T-helper 1 cell treated with Interleukin-12 subunit alpha and Interleukin-12 subunit beta and Interleukin-4 antibody, amounts not matched to agents 30 μg/mL and 1 μg/mL, for 36 hours (primary cell): ENCODE measurements around the gene HOXA1.

Source experiments
- H3K27ac Mint-ChIP-seq: one replicate; pipeline ENCODE4 v1.8.0; 2021; ENCODE audit warnings: mild to moderate bottlenecking, mixed read lengths
- H3K27me3 Mint-ChIP-seq: one replicate; pipeline ENCODE4 v1.8.0; 2021; ENCODE audit warnings: low read depth, mixed read lengths
- H3K36me3 Mint-ChIP-seq: one replicate; pipeline ENCODE4 v1.8.0; 2021; ENCODE audit warnings: low read depth, mixed read lengths
- H3K4me1 Mint-ChIP-seq: one replicate; pipeline ENCODE4 v1.8.0; 2021; ENCODE audit warnings: low read depth, mixed read lengths
- H3K4me3 Mint-ChIP-seq: one replicate; pipeline ENCODE4 v1.8.0; 2021; ENCODE audit warnings: mild to moderate bottlenecking, moderate library complexity, mixed read lengths
- H3K9me3 Mint-ChIP-seq: one replicate; pipeline ENCODE4 v1.8.0; 2021; ENCODE audit warnings: mixed read lengths

Gene HOXA1

GRCh38 chr7:27097686-27098577 is 2.1 kb upstream of the HOXA1 start:
- peak overlapping the region; percentile 71 for H3K4me3 Mint-ChIP-seq
- H3K27ac Mint-ChIP-seq: no peak overlapping the region
- no peaks in the 10 kb centered on the region for H3K9me3 Mint-ChIP-seq
- peaks cover 14% of the 10 kb centered on the region for H3K4me1 Mint-ChIP-seq
- H3K27me3 Mint-ChIP-seq: peaks cover 86% of the 10 kb centered on the region
- peaks cover 18% of the 10 kb centered on the region for H3K36me3 Mint-ChIP-seq

- peak overlapping the region; percentile 12 for H3K27ac Mint-ChIP-seq
- peaks cover 15% of the 10 kb centered on the region for H3K36me3 Mint-ChIP-seq
- H3K27me3 Mint-ChIP-seq: peaks cover 87% of the 10 kb centered on the region
- no peaks in the 10 kb centered on the region for H3K9me3 Mint-ChIP-seq
- peaks cover 12% of the 10 kb centered on the region for H3K4me1 Mint-ChIP-seq
- peak overlapping the region; percentile 80 for H3K4me3 Mint-ChIP-seq
Observed at GRCh38 chr7:27096768-27097514, 1.1 kb upstream of the HOXA1 start.

DNA sequence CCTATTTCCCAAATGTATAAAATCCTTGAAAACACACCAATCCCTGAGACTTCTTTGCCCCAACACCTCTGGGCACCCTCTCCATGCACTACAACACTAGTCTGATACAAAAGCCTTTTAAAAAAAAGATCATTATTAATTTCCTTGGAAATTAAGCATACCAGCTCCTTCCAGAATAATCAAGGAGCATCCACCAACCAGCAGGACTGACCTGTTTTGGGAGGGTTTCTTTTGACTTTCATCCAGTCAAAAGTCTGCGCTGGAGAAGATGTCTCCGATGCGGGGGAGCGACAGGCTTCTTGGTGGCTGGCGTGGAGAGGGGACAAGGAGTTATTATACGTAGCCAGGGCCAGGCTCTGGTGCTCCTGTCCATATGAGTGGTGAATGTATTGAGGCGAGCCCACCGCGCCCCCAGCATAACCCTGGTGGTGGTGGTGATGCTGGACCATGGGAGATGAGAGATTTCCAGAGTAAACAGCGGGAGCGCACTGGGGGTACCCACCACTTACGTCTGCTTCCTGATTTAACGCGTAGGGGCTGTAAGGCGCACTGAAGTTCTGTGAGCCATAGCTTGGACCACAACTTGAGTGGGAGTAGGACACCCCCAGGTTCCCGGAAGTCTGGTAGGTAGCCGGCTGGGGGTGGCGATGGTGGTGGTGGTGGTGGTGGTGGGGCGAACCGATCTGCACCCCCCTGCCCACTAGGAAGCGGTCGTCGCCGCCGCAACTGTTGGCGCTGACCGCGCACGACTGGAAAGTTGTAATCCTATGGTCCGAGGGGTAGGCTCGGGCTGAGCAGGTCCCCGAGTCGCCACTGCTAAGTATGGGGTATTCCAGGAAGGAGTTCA is 527 bp downstream of the HOXA1 start:
- H3K36me3 Mint-ChIP-seq: peaks cover 9% of the 10 kb centered on the region
- H3K27ac Mint-ChIP-seq: peak overlapping the region; percentile 73
- peak overlapping the region; percentile 80 for H3K4me3 Mint-ChIP-seq
- no peaks in the 10 kb centered on the region for H3K9me3 Mint-ChIP-seq
- H3K4me1 Mint-ChIP-seq: peaks cover 12% of the 10 kb centered on the region
- peaks cover 87% of the 10 kb centered on the region for H3K27me3 Mint-ChIP-seq

GRCh38 chr7:27094304-27095049 is 1.3 kb downstream of the HOXA1 start:
- peaks cover 6% of the 10 kb centered on the region for H3K36me3 Mint-ChIP-seq
- H3K27ac Mint-ChIP-seq: no peak overlapping the region
- peak overlapping the region; percentile 11 for H3K4me3 Mint-ChIP-seq
- H3K9me3 Mint-ChIP-seq: no peaks in the 10 kb centered on the region
- H3K27me3 Mint-ChIP-seq: peaks cover 87% of the 10 kb centered on the region
- H3K4me1 Mint-ChIP-seq: peaks cover 12% of the 10 kb centered on the region

- Mint-ChIP-seq H3K4me3 (no peak overlapping the region), H3K9me3 (no peaks in the 10 kb centered on the region), H3K4me1 (peaks cover 10% of the 10 kb centered on the region), H3K27me3 (peaks cover 88% of the 10 kb centered on the region), H3K36me3 (no peaks in the 10 kb centered on the region), H3K27ac (no peak overlapping the region)
Observed at GRCh38 chr7:27093184-27093895, 2.5 kb downstream of the HOXA1 start.

- peaks cover 90% of the 10 kb centered on the region for H3K27me3 Mint-ChIP-seq
- no peaks in the 10 kb centered on the region for H3K36me3 Mint-ChIP-seq
- H3K4me3 Mint-ChIP-seq: no peak overlapping the region
- no peak overlapping the region for H3K27ac Mint-ChIP-seq
- peaks cover 10% of the 10 kb centered on the region for H3K4me1 Mint-ChIP-seq
- no peaks in the 10 kb centered on the region for H3K9me3 Mint-ChIP-seq
Observed at GRCh38 chr7:27092819-27093110, 3.0 kb downstream of the HOXA1 start.

GRCh38 chr7:27091941-27092818 is 3.6 kb downstream of the HOXA1 start:
- Mint-ChIP-seq H3K27ac (no peak overlapping the region), H3K4me1 (peaks cover 11% of the 10 kb centered on the region), H3K9me3 (no peaks in the 10 kb centered on the region), H3K36me3 (no peaks in the 10 kb centered on the region), H3K4me3 (no peak overlapping the region), H3K27me3 (peaks cover 90% of the 10 kb centered on the region)

DNA sequence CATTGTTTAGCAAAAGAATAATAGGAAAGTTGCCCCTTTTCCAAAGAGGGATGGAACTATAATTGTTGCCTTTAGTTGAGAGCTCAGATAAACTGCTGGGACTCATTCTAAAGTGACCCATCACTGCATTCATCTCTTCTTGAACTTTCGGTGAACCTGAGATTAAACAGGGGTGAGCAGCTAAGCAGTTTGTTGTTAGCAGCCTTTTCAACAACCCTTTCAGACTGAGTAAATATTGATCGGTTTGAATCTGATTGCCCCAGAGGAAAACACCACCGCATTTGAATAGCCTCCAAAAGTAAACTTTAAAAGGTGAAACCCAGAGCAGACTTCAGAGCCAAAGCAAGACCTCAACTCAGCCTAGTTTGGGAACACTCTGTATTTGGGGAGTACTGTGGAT is 4.7 kb downstream of the HOXA1 start:
- no peaks in the 10 kb centered on the region for H3K36me3 Mint-ChIP-seq
- peak overlapping the region; percentile 39 for H3K27ac Mint-ChIP-seq
- no peak overlapping the region for H3K4me3 Mint-ChIP-seq
- H3K4me1 Mint-ChIP-seq: peaks cover 9% of the 10 kb centered on the region
- no peaks in the 10 kb centered on the region for H3K9me3 Mint-ChIP-seq
- H3K27me3 Mint-ChIP-seq: peaks cover 91% of the 10 kb centered on the region

DNA sequence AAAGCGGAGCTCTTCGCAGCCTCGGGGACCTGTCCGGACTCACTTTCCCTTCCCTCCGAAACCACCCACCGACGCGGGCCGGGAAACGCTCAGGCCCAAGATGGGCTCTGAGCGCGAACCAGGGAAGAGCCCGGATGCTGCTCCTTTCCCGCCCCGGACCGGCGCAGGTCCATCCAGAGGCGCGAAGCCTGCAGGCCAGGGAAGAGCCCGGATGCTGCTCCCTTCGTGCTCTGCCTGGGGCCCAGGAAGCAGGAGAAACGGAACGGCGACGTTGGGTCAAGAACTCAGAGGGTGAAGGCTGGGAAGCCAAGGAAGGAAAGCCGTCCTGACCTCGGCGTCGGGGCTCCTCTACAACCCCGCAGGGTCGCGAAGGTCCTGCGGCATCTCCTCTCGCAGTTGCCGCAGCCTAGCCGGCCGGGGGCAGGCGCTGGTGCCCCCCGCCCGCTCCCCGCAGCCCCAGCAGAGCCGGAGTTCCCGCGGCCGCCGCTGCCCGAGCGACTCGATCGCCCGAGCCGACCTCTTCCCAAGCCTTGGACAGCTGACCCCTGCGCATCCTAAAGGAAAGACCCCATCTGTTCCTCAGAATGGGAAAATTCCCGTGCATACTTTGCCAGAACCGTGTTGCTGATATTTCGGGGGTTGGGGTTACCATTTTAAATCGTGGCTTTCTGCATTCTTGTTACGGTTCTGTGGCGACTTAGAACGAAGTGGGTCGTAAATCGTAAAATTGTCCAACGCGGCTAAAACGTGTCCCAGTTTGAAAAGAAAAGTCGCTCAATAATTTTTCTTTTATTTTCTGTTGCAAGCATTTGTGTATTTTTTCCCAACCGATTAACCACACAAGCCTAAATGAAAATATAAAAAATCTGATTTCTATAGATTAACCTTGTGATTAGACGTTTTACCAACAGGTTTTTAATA is 7.5 kb downstream of the HOXA1 start:
- Mint-ChIP-seq H3K27ac (no peak overlapping the region), H3K4me1 (peaks cover 3% of the 10 kb centered on the region), H3K27me3 (peaks cover 81% of the 10 kb centered on the region), H3K9me3 (no peaks in the 10 kb centered on the region), H3K36me3 (no peaks in the 10 kb centered on the region), H3K4me3 (no peak overlapping the region)

- H3K27me3 Mint-ChIP-seq: peaks cover 35% of the 10 kb centered on the region
- H3K36me3 Mint-ChIP-seq: no peaks in the 10 kb centered on the region
- no peak overlapping the region for H3K27ac Mint-ChIP-seq
- no peaks in the 10 kb centered on the region for H3K9me3 Mint-ChIP-seq
- H3K4me3 Mint-ChIP-seq: no peak overlapping the region
- peaks cover 7% of the 10 kb centered on the region for H3K4me1 Mint-ChIP-seq
Observed at GRCh38 chr7:27083646-27084045, 12.2 kb downstream of the HOXA1 start.

- no peaks in the 10 kb centered on the region for H3K36me3 Mint-ChIP-seq
- H3K9me3 Mint-ChIP-seq: no peaks in the 10 kb centered on the region
- no peak overlapping the region for H3K4me3 Mint-ChIP-seq
- peaks cover 5% of the 10 kb centered on the region for H3K4me1 Mint-ChIP-seq
- no peak overlapping the region for H3K27ac Mint-ChIP-seq
- peaks cover 22% of the 10 kb centered on the region for H3K27me3 Mint-ChIP-seq
Observed at GRCh38 chr7:27082171-27082570, 13.6 kb downstream of the HOXA1 start.

DNA sequence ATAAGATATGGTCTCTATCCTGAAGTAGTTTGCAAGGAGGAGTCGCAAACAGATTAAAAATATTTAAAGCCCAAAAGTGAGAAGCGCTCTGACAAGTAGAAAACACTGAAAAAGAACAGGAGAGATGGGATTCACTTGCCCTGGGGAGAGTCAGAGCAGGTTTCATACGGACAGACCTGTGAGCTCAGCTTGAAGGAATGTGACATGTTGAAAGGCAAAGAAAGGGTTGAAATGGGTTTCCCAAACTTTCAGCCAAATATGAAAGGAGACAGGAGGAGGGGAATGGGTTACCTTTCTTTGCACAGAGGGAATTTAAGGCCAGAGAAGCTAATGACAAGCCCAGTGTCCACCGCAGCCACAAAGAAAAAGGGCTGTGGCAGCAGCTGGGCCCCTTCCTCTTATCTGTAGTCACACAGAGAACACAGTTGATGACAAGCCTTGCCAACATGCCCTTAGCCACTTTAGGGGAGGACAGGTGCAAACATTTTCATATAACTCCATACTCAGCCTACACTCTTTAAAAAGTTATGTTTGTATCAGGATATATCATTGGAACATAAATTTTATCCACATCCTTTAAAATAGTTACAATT is 14.9 kb downstream of the HOXA1 start:
- Mint-ChIP-seq H3K9me3 (no peaks in the 10 kb centered on the region), H3K4me1 (peaks cover 5% of the 10 kb centered on the region), H3K4me3 (no peak overlapping the region), H3K36me3 (no peaks in the 10 kb centered on the region), H3K27ac (no peak overlapping the region), H3K27me3 (peaks cover 16% of the 10 kb centered on the region)
